GM18526 (cell line): ENCODE data around the gene KRTAP10-11.

Source experiments
- POLR2A ChIP-seq: IDR thresholded peaks from 3 replicates; pipeline ENCODE4 v1.6.1; 2011; ENCODE audit not compliant: insufficient read length; ENCODE audit errors: extremely low read depth

The KRTAP10-11 gene

GRCh38 chr21:44653656-44654575 lies 7.7 kb downstream of the KRTAP10-11 start:
- TF ChIP-seq POLR2A = no peak

DNA sequence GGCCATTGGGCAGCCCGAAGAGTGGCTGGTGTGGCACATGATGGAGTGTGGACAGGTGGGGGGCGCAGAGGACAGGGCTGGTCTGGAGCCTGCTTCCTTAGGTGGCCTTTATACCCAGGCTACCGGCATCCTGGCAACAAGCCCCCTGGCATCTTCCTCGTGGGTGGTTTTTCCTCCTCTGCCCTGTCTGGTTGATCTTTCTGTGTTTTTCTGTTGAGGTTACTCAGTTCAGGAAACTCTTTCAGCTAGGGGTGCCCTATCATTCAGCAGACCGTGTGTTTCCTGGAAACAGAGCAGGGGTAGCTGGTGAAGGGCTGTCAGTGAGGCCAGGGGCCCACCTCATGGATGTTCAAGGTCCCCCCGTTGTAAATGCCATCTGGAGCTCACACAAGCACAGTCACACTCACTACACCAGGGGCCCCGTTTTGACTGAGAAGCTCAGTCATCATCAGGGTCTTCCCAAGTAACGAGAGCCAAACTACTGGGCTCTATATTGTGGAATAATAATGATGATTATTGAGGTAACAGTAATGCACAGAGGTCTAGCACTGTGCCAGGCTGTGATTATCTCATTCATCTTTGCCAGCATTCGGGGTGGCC lies 8.5 kb downstream of the KRTAP10-11 start, which contains the start of gene KRTAP12-4:
TSS of gene KRTAP12-4 (minus strand) at position 84 of the 600 bp plus-strand sequence. CDS start at position 39, 45 bp downstream.
- TF ChIP-seq POLR2A = no peak

DNA sequence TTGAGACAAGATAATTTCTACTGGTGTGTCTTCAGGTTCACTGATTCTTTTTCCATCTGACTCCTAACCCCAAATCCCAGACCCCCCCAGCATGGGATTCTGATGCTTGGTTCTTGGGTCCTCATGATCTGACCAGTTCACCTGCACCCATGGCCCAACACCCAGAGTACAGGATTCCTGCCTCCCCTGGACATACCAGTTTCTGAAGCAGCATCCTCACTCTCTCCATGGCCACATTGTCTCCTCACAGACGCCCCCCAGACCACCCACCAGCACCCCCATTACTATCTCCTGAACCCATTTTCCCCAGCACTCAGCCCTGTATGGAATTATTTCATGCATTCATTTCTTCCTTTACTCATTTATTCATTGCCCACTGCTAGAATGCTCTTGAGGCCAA lies 10.7 kb downstream of the KRTAP10-11 start:
- no peak for TF ChIP-seq POLR2A

GRCh38 chr21:44657635-44658540 lies 11.7 kb downstream of the KRTAP10-11 start, which contains the start of gene KRTAP12-3:
TSS of gene KRTAP12-3 (plus strand) at chr21:44657932. CDS start at chr21:44657980, 48 bp downstream.
- TF ChIP-seq POLR2A = no peak

- no peak for TF ChIP-seq POLR2A
These were observed 12.3 kb downstream of the KRTAP10-11 start for GRCh38 chr21:44658541-44658910.

- TF ChIP-seq POLR2A = no peak
These were observed 12.8 kb downstream of the KRTAP10-11 start for GRCh38 chr21:44658913-44659595.

- no peak for TF ChIP-seq POLR2A
These were observed 18.5 kb downstream of the KRTAP10-11 start for GRCh38 chr21:44664691-44665090.

GRCh38 chr21:44666401-44667320 lies 20.4 kb downstream of the KRTAP10-11 start, which contains the start of gene KRTAP12-2:
TSS of gene KRTAP12-2 (minus strand) at chr21:44666927. CDS start at chr21:44666886, 41 bp downstream.
- no peak for TF ChIP-seq POLR2A

DNA sequence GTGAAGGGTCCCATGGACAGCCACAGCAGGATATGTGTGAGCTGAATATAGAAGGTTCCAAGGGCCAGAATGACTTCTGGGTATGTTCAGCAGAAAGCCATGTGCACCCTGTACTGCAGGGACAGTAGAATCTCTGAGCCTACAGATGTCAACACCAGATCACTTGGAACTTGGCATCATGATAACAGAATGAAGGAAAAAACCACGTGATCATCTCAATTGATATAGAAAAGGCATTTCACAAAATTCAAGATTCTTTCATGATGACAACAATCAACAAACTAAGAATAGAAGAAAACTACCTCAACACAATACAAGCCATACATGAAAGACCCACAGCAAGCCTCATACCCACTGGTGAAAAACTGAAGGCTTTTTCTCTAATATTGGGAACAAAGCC lies 21.4 kb downstream of the KRTAP10-11 start:
- no peak for TF ChIP-seq POLR2A

DNA sequence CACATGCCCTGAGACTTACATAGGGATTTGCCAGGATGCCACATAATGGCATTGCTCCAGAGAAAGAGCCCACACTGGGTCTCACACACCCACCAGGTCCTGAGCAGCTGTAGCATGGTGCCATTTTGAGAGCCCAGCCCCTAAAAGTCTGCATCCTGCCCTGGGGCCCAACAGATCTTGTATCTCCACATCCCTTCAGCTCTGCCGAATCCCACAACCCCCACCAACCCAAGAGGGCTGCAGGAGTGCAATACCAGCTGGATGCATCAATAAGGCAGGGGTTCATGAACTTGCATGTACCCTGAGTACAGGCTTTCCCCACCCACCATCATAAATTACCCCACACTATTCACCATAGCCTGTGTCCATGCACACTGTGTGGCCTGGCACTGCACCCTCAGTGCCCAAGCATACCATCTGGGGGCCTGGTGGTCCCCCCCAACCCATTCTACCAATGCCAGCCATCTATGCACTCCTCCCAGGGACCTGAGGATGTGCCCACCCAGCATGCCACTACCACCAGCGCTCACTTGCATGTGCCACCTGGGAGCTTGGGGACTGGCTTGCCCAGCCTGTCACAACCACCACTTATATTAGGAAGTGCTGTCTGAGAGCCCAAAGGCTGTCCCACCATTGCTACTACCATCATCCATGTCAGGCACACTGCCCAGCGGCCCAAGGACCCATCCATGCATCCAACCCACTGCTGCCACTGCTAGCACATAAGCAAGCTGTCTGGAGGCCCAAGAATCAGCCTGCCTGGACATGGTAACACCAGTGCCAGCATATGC lies 24.6 kb downstream of the KRTAP10-11 start:
- TF ChIP-seq POLR2A = no peak

DNA sequence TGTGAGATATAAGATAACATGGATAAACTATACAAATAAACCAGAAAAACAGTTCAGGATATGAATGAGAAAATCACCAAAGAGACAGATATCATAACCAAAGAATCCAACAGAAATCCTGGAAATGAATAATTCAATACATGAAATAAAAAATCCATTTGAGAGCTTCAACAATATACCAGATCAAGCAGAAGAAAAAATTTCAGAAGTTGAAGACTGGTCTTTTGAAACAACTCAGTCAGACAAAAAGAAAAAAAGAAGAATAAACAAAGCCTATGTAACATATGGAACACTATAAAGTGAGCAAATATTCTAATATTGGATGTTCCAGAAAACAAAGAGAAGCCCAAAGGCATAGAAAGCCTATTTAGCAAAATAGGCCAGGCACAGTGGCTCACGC lies 25.7 kb downstream of the KRTAP10-11 start:
- TF ChIP-seq POLR2A = no peak

DNA sequence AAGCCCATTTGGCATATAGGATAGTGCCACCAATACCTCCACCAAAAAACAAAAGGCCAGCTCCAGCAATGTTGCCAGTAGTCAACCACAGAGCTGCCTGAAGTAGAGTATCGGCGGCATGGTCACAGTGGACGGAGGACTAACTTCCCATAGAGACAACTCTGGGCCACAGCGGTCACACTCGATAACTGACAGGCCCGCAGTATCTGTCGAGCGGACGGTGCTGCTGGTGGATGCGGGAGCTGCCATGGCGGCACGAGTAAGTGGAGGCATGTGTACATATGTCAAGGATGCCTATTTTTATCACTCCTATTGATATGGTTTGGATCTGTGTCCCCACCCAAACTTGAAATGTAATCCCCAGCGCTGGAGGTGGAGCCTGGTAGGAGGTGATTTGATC lies 31.7 kb downstream of the KRTAP10-11 start:
- no peak for TF ChIP-seq POLR2A

- TF ChIP-seq POLR2A = no peak
These were observed 34.9 kb downstream of the KRTAP10-11 start for GRCh38 chr21:44681152-44681551.
